HEK293T (cell line): Measurements from ENCODE around the gene TRAM1L1.

ENCODE experiments used
- BHLHE40 ChIP-seq: fragments of 450-650 bp; IDR thresholded peaks from 2 replicates; pipeline ENCODE4 v1.6.1; 2016; ENCODE audit warnings: mild to moderate bottlenecking, moderate library complexity, borderline replicate concordance
- FOXA1 ChIP-seq: fragments of 450-650 bp; IDR thresholded peaks from 2 replicates; pipeline ENCODE4 v1.6.1; 2016; ENCODE audit warnings: mild to moderate bottlenecking
- FOXM1 ChIP-seq: fragments of 450-650 bp; IDR thresholded peaks from 2 replicates; pipeline ENCODE4 v1.6.1; 2017; ENCODE audit warnings: mild to moderate bottlenecking, borderline replicate concordance
- SUZ12 ChIP-seq: fragments of 450-650 bp; IDR thresholded peaks from 2 replicates; pipeline ENCODE4 v1.6.1; 2016; ENCODE audit warnings: mild to moderate bottlenecking
- ZNF384 ChIP-seq: fragments of 450-650 bp; IDR thresholded peaks from 2 replicates; pipeline ENCODE4 v1.6.1; 2016

DNA sequence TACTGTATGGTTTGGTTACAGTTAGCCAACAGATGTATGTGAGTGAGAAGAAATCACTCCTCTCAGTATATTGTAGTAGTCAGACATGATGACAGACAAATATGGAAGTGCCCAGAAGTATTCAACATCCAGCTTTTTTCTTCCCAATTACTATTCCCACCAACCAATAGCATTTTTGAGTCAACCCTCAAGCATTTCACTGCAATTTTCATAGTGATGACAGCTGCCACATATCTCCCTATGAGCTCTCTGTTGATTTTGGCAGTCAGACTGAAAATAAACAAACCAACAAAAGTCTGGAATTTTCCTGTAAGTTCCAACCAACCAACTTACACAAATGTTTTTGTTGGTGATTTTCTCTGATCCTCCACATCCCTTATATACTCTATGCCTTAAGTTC is 8.2 kb upstream of the TRAM1L1 start:
- no peak for TF ChIP-seq BHLHE40
- TF ChIP-seq ZNF384 = no peak
- TF ChIP-seq SUZ12 = no peak
- no peak for TF ChIP-seq FOXA1
- TF ChIP-seq FOXM1 = no peak
